Fibroblast of villous mesenchyme (primary cell): ENCODE data around the gene ASPN. TPM values are rescaled to one million over a fixed set of nuclear protein-coding genes. Genes with fewer than 3 reads are reported as not detected.
A peak's percentile ranks its signal among the peaks of the same experiment; 100 is the strongest.

Experiments
- DNase-seq: peaks from one replicate; pipeline ENCODE4 v3.0.0-alpha.2; 2010; ENCODE audit warnings: low read depth
- H3K4me3 ChIP-seq: 2 replicates; pipeline ENCODE4 v1.5.1; 2011; ENCODE audit warnings: low read depth, mild to moderate bottlenecking, low read length
- small RNA-seq: library from RNA; depleted of rRNA; stranded (forward); fragments of <200 nt; gene quantifications from one replicate; pipeline ENCODE3, GENCODE V24; 2012
- total RNA-seq: library from RNA; depleted of rRNA; stranded (reverse); fragments of >200 nt; gene quantifications from 2 replicates; pipeline ENCODE4 v1.2.3, GENCODE V29; 2012
- TF ChIP-seq, protein P1 (sequence below): IDR thresholded peaks from 2 replicates; pipeline ENCODE4 v1.5.1; 2012; ENCODE audit warnings: low read depth, mild to moderate bottlenecking, low read length; ENCODE audit not compliant: insufficient read depth

ASPN gene
- total RNA-seq, 1 donor, result 3.9 TPM

DNA sequence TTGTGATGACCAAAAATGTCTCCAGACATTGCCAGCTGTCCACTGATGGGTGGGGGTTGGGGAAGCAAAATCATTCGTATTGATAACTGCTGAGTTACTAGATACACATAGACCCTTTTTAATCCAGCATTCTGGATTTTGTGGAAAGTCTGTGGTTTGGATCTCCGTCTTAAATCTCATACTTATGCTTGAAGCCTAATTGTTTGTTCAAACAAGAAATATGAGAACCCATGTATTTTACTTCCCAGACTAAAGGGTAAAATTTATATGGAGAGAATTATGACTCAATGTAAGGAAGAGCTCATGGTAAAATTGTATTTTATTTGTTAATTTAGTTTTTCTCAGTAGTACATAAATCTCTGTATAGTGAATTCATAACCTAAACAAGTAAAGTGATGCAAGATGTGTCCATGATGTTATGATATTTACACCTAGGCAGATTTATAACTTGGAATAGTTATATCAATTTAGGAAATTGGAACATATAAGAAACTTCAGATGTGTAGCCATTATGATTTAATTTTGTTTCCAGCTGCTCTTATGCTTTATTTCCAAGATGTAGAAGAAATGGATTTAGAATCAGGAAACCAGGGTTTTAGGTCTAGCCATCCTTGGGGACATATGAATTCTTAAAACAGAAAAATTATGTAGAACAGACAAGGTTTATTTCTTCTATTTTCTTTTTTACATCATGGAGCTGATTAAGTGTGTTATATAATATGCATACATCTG is 73.4 kb downstream of the ASPN start:
- DNase-seq, result no peak
- TF ChIP-seq, protein P1, sequence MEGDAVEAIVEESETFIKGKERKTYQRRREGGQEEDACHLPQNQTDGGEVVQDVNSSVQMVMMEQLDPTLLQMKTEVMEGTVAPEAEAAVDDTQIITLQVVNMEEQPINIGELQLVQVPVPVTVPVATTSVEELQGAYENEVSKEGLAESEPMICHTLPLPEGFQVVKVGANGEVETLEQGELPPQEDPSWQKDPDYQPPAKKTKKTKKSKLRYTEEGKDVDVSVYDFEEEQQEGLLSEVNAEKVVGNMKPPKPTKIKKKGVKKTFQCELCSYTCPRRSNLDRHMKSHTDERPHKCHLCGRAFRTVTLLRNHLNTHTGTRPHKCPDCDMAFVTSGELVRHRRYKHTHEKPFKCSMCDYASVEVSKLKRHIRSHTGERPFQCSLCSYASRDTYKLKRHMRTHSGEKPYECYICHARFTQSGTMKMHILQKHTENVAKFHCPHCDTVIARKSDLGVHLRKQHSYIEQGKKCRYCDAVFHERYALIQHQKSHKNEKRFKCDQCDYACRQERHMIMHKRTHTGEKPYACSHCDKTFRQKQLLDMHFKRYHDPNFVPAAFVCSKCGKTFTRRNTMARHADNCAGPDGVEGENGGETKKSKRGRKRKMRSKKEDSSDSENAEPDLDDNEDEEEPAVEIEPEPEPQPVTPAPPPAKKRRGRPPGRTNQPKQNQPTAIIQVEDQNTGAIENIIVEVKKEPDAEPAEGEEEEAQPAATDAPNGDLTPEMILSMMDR, result no peak
- H3K4me3 ChIP-seq, result no peak overlapping the region

DNA sequence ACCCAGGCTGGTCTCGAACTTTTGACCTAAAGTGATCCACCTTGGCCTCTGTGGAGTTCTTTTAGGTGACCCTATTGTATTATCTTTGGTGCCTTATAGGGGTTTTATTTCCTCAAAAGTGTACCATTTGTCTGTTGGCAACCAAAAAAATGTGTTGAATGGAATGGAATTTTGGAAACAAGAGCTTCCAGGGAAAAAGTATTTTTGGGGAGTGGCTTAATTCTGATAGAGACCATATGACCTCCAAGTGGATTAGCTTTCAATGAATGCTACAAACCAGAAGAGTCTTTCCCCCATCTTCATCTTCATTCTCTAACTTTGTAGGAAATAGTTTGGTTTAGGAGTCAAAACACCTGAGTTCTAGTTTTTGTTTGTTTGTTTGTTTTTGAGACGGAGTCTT is 74.5 kb downstream of the ASPN start:
- H3K4me3 ChIP-seq, result no peak overlapping the region
- no peak for DNase-seq
- TF ChIP-seq, protein P1, result no peak

DNA sequence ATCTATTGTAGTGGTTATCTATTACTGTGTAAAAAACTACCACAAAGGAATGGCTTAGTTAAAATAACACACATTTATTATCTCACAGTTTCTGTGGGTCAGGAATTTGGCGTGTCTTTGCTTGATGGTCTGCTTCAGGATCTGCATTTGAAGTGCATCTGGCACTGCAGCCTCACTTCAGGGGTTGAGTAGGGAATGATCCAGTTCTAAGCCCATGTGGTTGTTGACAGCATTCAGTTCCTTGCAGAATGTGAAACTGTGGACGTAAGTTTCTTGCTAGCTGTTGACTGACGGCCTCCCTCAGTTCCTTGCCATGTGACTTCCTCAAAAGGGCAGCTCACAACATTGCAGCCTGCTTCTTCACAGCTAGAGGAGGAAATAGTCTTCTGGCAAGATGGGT is 75.8 kb downstream of the ASPN start:
- peak; percentile 16 for DNase-seq
- H3K4me3 ChIP-seq, result no peak overlapping the region
- TF ChIP-seq, protein P1, result no peak

Small RNAs within 50 kb of the gene (small RNA-seq; reads per million reads assigned to genes)
- not detected for gene MIR4670

Other genes starting within 250 kb of the ASPN start
- 377 and 457 TPM in 2 replicates for gene IARS1, start 188.8 kb downstream of the ASPN start, total RNA-seq
- 24.2 and 25.4 TPM in 2 replicates for gene NOL8, start 157.2 kb downstream of the ASPN start, total RNA-seq
- 2.2 and 2.6 TPM in 2 replicates for gene CENPP, start 156.6 kb downstream of the ASPN start, total RNA-seq
- gene OGN, start 77.9 kb downstream of the ASPN start, total RNA-seq, result not detected in 2 replicates
- not detected in 2 replicates for gene OMD, start 58.0 kb downstream of the ASPN start, total RNA-seq
- 2.3 and 2.6 TPM in 2 replicates for gene ECM2, start 53.5 kb upstream of the ASPN start, total RNA-seq
- 10.4 and 10.6 TPM in 2 replicates for gene IPPK, start 187.6 kb upstream of the ASPN start, total RNA-seq